Putamen (tissue), 1 donor: ENCODE measurements around the gene ACBD5.
A peak's percentile ranks its signal among the peaks of the same experiment; 100 is the strongest.
"Not testable (repeated sequence)": the region's sequence is repeated elsewhere in the genome, so short reads cannot be mapped to it uniquely, and the experiment has no call there.

Experiments
- DNase-seq: peaks from one replicate; pipeline ENCODE4 v3.0.0-alpha.2; 2016; ENCODE audit warnings: low spot score

Gene ACBD5

GRCh38 chr10:27240212-27241009, at the start of gene ACBD5:
ACBD5 (minus strand) TSS chr10:27240797; CDS start chr10:27240688, 109 bp downstream.
- peak; percentile 74 for DNase-seq

GRCh38 chr10:27285093-27285492, 44.5 kb upstream of the ACBD5 start:
- no peak for DNase-seq

GRCh38 chr10:27276581-27276980, 36.0 kb upstream of the ACBD5 start:
- no peak for DNase-seq

GRCh38 chr10:27266025-27266424, 25.4 kb upstream of the ACBD5 start:
- not testable (repeated sequence) for DNase-seq

- DNase-seq: not testable (repeated sequence)
These were observed 22.2 kb upstream of the ACBD5 start for GRCh38 chr10:27262788-27263187.

- no peak for DNase-seq
These were observed 18.5 kb upstream of the ACBD5 start for GRCh38 chr10:27258838-27259812.

GRCh38 chr10:27258492-27258837, 17.9 kb upstream of the ACBD5 start:
- DNase-seq: no peak

- DNase-seq: no peak
These were observed 15.9 kb upstream of the ACBD5 start for GRCh38 chr10:27256299-27257189.

GRCh38 chr10:27253576-27253975, 13.0 kb upstream of the ACBD5 start:
- no peak for DNase-seq

GRCh38 chr10:27252267-27253000, 11.8 kb upstream of the ACBD5 start:
- DNase-seq: no peak

- DNase-seq: no peak
These were observed 11.0 kb upstream of the ACBD5 start for GRCh38 chr10:27251554-27251953.

GRCh38 chr10:27248215-27248614, 7.6 kb upstream of the ACBD5 start:
- no peak for DNase-seq

- no peak for DNase-seq
These were observed 6.8 kb upstream of the ACBD5 start for GRCh38 chr10:27247441-27247840.

- no peak for DNase-seq
These were observed 6.4 kb upstream of the ACBD5 start for GRCh38 chr10:27247006-27247405.

GRCh38 chr10:27245836-27246235, 5.2 kb upstream of the ACBD5 start:
- no peak for DNase-seq

- no peak for DNase-seq
These were observed 4.4 kb upstream of the ACBD5 start for GRCh38 chr10:27244976-27245375.

GRCh38 chr10:27242951-27243551, 2.5 kb upstream of the ACBD5 start:
- peak; percentile 83 for DNase-seq

GRCh38 chr10:27242473-27242950, 1.9 kb upstream of the ACBD5 start:
- no peak for DNase-seq

- DNase-seq: peak; percentile 95
These were observed 1.3 kb upstream of the ACBD5 start for GRCh38 chr10:27241652-27242472.
